HG03571 (cell line): Measurements from ENCODE around the gene SLC17A1.

ENCODE experiments used
- ATAC-seq: cut with Tn5 transposase; IDR thresholded peaks from one replicate; pipeline ENCODE4 v1.9.1; 2021; ENCODE audit not compliant: unreplicated experiment

Gene SLC17A1

GRCh38 chr6:25833136-25833535 is 1.3 kb upstream of the SLC17A1 start:
- no peak for ATAC-seq

- no peak for ATAC-seq
Measured at GRCh38 chr6:25832670-25833069, 818 bp upstream of the SLC17A1 start.

GRCh38 chr6:25832307-25832662 is 433 bp upstream of the SLC17A1 start:
- no peak for ATAC-seq

GRCh38 chr6:25830458-25830857 is 1.4 kb downstream of the SLC17A1 start:
- ATAC-seq = no peak

GRCh38 chr6:25829375-25829774 is 2.5 kb downstream of the SLC17A1 start:
- ATAC-seq = no peak

GRCh38 chr6:25821341-25821740 is 10.5 kb downstream of the SLC17A1 start:
- no peak for ATAC-seq

GRCh38 chr6:25816252-25816651 is 15.6 kb downstream of the SLC17A1 start:
- no peak for ATAC-seq

GRCh38 chr6:25815194-25815593 is 16.7 kb downstream of the SLC17A1 start:
- ATAC-seq = no peak

GRCh38 chr6:25804804-25805203 is 27.0 kb downstream of the SLC17A1 start:
- ATAC-seq = no peak

GRCh38 chr6:25801436-25801835 is 30.4 kb downstream of the SLC17A1 start:
- no peak for ATAC-seq

- no peak for ATAC-seq
Measured at GRCh38 chr6:25794784-25795183, 37.1 kb downstream of the SLC17A1 start.

- no peak for ATAC-seq
Measured at GRCh38 chr6:25793970-25794369, 37.9 kb downstream of the SLC17A1 start.

- no peak for ATAC-seq
Measured at GRCh38 chr6:25792016-25792415, 39.8 kb downstream of the SLC17A1 start.

- no peak for ATAC-seq
Measured at GRCh38 chr6:25789475-25789874, 42.4 kb downstream of the SLC17A1 start.

- ATAC-seq = no peak
Measured at GRCh38 chr6:25788305-25788922, 43.4 kb downstream of the SLC17A1 start.

- no peak for ATAC-seq
Measured at GRCh38 chr6:25787428-25787827, 44.4 kb downstream of the SLC17A1 start.

GRCh38 chr6:25781134-25781533 is 50.7 kb downstream of the SLC17A1 start:
- no peak for ATAC-seq

- ATAC-seq = no peak
Measured at GRCh38 chr6:25777856-25778649, 53.8 kb downstream of the SLC17A1 start.

- ATAC-seq = no peak
Measured at GRCh38 chr6:25777031-25777430, 54.8 kb downstream of the SLC17A1 start.

- ATAC-seq = no peak
Measured at GRCh38 chr6:25774120-25774715, 57.6 kb downstream of the SLC17A1 start.

GRCh38 chr6:25769983-25770382 is 61.9 kb downstream of the SLC17A1 start:
- ATAC-seq = no peak

- ATAC-seq = no peak
Measured at GRCh38 chr6:25768566-25768965, 63.3 kb downstream of the SLC17A1 start.
